HCT116 (cell line): ENCODE data around the gene MYLK4. TPM values are rescaled to one million over a fixed set of nuclear protein-coding genes. Genes with fewer than 3 reads are reported as not detected.

Experiments used
- ATAC-seq: fragments of 200-7000 bp; cut with Tn5 transposase; 2 replicates; pipeline ENCODE4 v1.9.1; 2020; ENCODE audit warnings: mild to moderate bottlenecking, moderate library complexity
- BruUV-seq: library from RNA; stranded (reverse); fragments of 400-500 nt; replicated peaks from 2 replicates; lab custom pipeline; 2021; lab: Mats Ljungman, UMichigan
- CTCF ChIA-PET: fragments of 300-600 bp; sonication (Branson Sonifier 250); formaldehyde crosslinking; loops from one replicate; lab custom pipeline; 2021; ENCODE audit warnings: antibody characterized with exemption; lab: Charles Lee
- POLR2A ChIA-PET: fragments of 300-600, 350-600 bp; sonication (Branson Sonifier 250); formaldehyde crosslinking; loops from one replicate; lab custom pipeline; 2021; ENCODE audit warnings: antibody characterized with exemption; lab: Charles Lee
- RAD21 ChIA-PET, 2 experiments: fragments of 300-600 bp; sonication (Branson Sonifier 250); formaldehyde crosslinking; loops; one replicate each; lab custom pipeline; 2023; ENCODE audit warnings: low total read pairs in 2 of 2; ENCODE audit not compliant: uncharacterized antibody in 2 of 2, unreplicated experiment in 2 of 2, low non-redundant PET in 1 of 2; lab: Charles Lee
- DNase-seq: peaks from one replicate; pipeline ENCODE4 v3.0.0-alpha.2; 2010; ENCODE audit warnings: low read depth, low spot score
- H2AFZ ChIP-seq: fragments of 200-600 bp; shearing (Covaris generic), sonication (generic); 2 replicates; pipeline ENCODE4 v1.6.1; 2017; ENCODE audit warnings: low read depth, mixed run types, mixed read lengths, antibody characterized with exemption, low read length; ENCODE audit not compliant: poor library complexity, severe bottlenecking
- H3K27ac ChIP-seq: 2 replicates; pipeline ENCODE4 v1.5.1; 2012; ENCODE audit warnings: low read depth, low read length
- H3K27me3 ChIP-seq: fragments of 200-600 bp; sonication (generic); 2 replicates; pipeline ENCODE4 v1.6.1; 2016; ENCODE audit warnings: mixed run types, low read length, mixed read lengths; ENCODE audit not compliant: insufficient read depth
- H3K36me3 ChIP-seq, 2 experiments: fragments of 200-500 bp in 1 of 2; fragments of 200-600 bp in 1 of 2; sonication (Bioruptor generic) in 1 of 2; sonication (generic) in 1 of 2; 2 replicates each; pipeline versions ENCODE4 v1.5.1 to v1.6.1; 2014 to 2016; ENCODE audit warnings: low read length in 2 of 2, inconsistent platforms in 1 of 2, mixed read lengths in 1 of 2, mixed run types in 1 of 2; ENCODE audit not compliant: insufficient read depth in 2 of 2, control insufficient read depth in 1 of 2
- H3K4me1 ChIP-seq, 2 experiments: fragments of 200-600 bp in 1 of 2; sonication (generic) in 1 of 2; 2 replicates each; pipeline versions ENCODE4 v1.5.1 to v1.6.1; 2012 to 2017; ENCODE audit warnings: low read length in 2 of 2, inconsistent platforms in 1 of 2, mild to moderate bottlenecking in 1 of 2, mixed read lengths in 1 of 2, mixed run types in 1 of 2, moderate library complexity in 1 of 2; ENCODE audit not compliant: insufficient read depth in 2 of 2, control insufficient read depth in 1 of 2
- H3K4me2 ChIP-seq: fragments of 200-600 bp; sonication (generic); 2 replicates; pipeline ENCODE4 v1.6.1; 2017; ENCODE audit warnings: mixed run types, low read length, mixed read lengths
- H3K4me3 ChIP-seq, 2 experiments: fragments of 200-600 bp in 1 of 2; sonication (generic) in 1 of 2; replicated peaks in 1 of 2; 2 replicates each; pipeline ENCODE4 v1.5.1; 2011 to 2016; ENCODE audit warnings: low read length in 2 of 2, control low read depth in 1 of 2, low read depth in 1 of 2, mild to moderate bottlenecking in 1 of 2, mixed read lengths in 1 of 2, mixed run types in 1 of 2
- H3K79me2 ChIP-seq: fragments of 200-600 bp; sonication (generic); 2 replicates; pipeline ENCODE4 v1.6.1; 2017; ENCODE audit warnings: mild to moderate bottlenecking, mixed run types, low read length, moderate library complexity, mixed read lengths; ENCODE audit not compliant: insufficient read depth
- H3K9ac ChIP-seq: fragments of 200-600 bp; sonication (generic); 2 replicates; pipeline ENCODE4 v1.6.1; 2016; ENCODE audit warnings: low read length, mixed read lengths
- H3K9me2 ChIP-seq: fragments of 200-600 bp; sonication (generic), shearing (Covaris generic); 2 replicates; pipeline ENCODE4 v1.6.1; 2017; ENCODE audit warnings: mixed run types, mild to moderate bottlenecking, moderate library complexity; ENCODE audit not compliant: insufficient read depth
- H3K9me3 ChIP-seq, 2 experiments: fragments of 200-500 bp in 1 of 2; fragments of 200-600 bp in 1 of 2; sonication (Bioruptor generic) in 1 of 2; sonication (generic) in 1 of 2; 2 replicates each; pipeline ENCODE4 v1.6.1; 2014 to 2017; ENCODE audit warnings: low read length in 2 of 2, mixed read lengths in 2 of 2, inconsistent platforms in 1 of 2, low read depth in 1 of 2, mild to moderate bottlenecking in 1 of 2, mixed run types in 1 of 2, moderate library complexity in 1 of 2; ENCODE audit not compliant: control insufficient read depth in 1 of 2, insufficient read depth in 1 of 2
- H4K20me1 ChIP-seq: fragments of 200-600 bp; sonication (generic), shearing (Covaris generic); 2 replicates; pipeline ENCODE4 v1.6.1; 2017; ENCODE audit warnings: mixed run types, mild to moderate bottlenecking, moderate library complexity; ENCODE audit not compliant: insufficient read depth
- ATF3 ChIP-seq: IDR thresholded peaks from 2 replicates; pipeline ENCODE4 v1.6.1; 2012
- CBX3 ChIP-seq: IDR thresholded peaks from 2 replicates; pipeline ENCODE4 v1.6.1; 2012; ENCODE audit warnings: low read depth
- CEBPB ChIP-seq: IDR thresholded peaks from 2 replicates; pipeline ENCODE4 v1.6.1; 2012; ENCODE audit warnings: low read depth
- CTCF ChIP-seq, 3 experiments: fragments of 200-600 bp in 1 of 3; sonication (generic) in 1 of 3; IDR thresholded peaks in 2 of 3; conservative IDR thresholded peaks in 1 of 3; 2 replicates each; pipeline ENCODE4 v1.5.1; 2012 to 2017; ENCODE audit warnings: low read depth in 2 of 3, low read length in 2 of 3, antibody characterized with exemption in 1 of 3, borderline replicate concordance in 1 of 3, control low read depth in 1 of 3, mild to moderate bottlenecking in 1 of 3, mixed read lengths in 1 of 3, mixed run types in 1 of 3, moderate library complexity in 1 of 3; ENCODE audit not compliant: insufficient read depth in 1 of 3
- ELF1 ChIP-seq: IDR thresholded peaks from 2 replicates; pipeline ENCODE4 v1.6.1; 2012; ENCODE audit warnings: low read depth, borderline replicate concordance
- EZH2 ChIP-seq: fragments of 200-600 bp; sonication (generic); IDR thresholded peaks from 2 replicates; pipeline ENCODE4 v1.6.1; 2017; ENCODE audit warnings: antibody characterized with exemption, mixed run types
- EZH2phosphoT487 ChIP-seq: fragments of 200-600 bp; IDR thresholded peaks from 2 replicates; pipeline ENCODE4 v1.6.1; 2018; ENCODE audit warnings: antibody characterized with exemption, borderline replicate concordance
- JUND ChIP-seq: IDR thresholded peaks from 2 replicates; pipeline ENCODE4 v1.6.1; 2012
- POLR2AphosphoS5 ChIP-seq: IDR thresholded peaks from 2 replicates; pipeline ENCODE4 v1.6.1; 2011; ENCODE audit warnings: mild to moderate bottlenecking, low read depth, low read length, moderate library complexity
- RAD21 ChIP-seq: IDR thresholded peaks from 2 replicates; pipeline ENCODE4 v1.6.1; 2012; ENCODE audit warnings: low read depth, mild to moderate bottlenecking
- REST ChIP-seq: IDR thresholded peaks from 2 replicates; pipeline ENCODE4 v1.6.1; 2012; ENCODE audit warnings: low read depth
- SIN3A ChIP-seq: IDR thresholded peaks from 2 replicates; pipeline ENCODE4 v1.6.1; 2012; ENCODE audit warnings: low read depth
- SP1 ChIP-seq: IDR thresholded peaks from 2 replicates; pipeline ENCODE4 v1.6.1; 2012; ENCODE audit warnings: low read depth
- SRF ChIP-seq: IDR thresholded peaks from 2 replicates; pipeline ENCODE4 v1.6.1; 2012; ENCODE audit warnings: low read depth
- TCF7L2 ChIP-seq: IDR thresholded peaks from 2 replicates; pipeline ENCODE4 v1.7.0; 2011; ENCODE audit warnings: borderline replicate concordance, inconsistent platforms; ENCODE audit not compliant: insufficient read depth, insufficient read length; ENCODE audit errors: extremely low read depth
- YY1 ChIP-seq: IDR thresholded peaks from 2 replicates; pipeline ENCODE4 v1.6.1; 2011; ENCODE audit warnings: low read length, low read depth, moderate library complexity, mild to moderate bottlenecking; ENCODE audit not compliant: insufficient replicate concordance; ENCODE audit errors: extremely low read depth
- intact Hi-C: fragments of 100-400 bp; cut with micrococcal nuclease; formaldehyde crosslinking; loops from 2 replicates; pipeline ENCODE4 v1.10.0; 2022
- total RNA-seq: library from RNA; stranded (reverse); gene quantifications from one replicate; pipeline ENCODE4 v1.2.1, GENCODE V29; 2021; ENCODE audit not compliant: unreplicated experiment

MYLK4 gene
- total RNA-seq, 1 experiment from 2014 or later, result 0.27 TPM

- no peak overlapping the region for H3K27ac ChIP-seq
- no TSS peak for BruUV-seq
- RAD21 ChIA-PET, result no interaction called here
- TF ChIP-seq SRF, result no peak
- TF ChIP-seq SP1, result no peak
- TF ChIP-seq CBX3, result no peak
- no peak for TF ChIP-seq CTCF (IDR thresholded peaks at IDR 0.05 in 2 of 3, conservative IDR thresholded peaks at IDR 0.05 in 1 of 3; ENCODE audit: borderline replicate concordance in 1 of 3, insufficient read depth in 1 of 3, low read depth in 2 of 3, low read length in 2 of 3)
- TF ChIP-seq ELF1, result no peak
- no peak for TF ChIP-seq POLR2AphosphoS5
- TF ChIP-seq REST, result no peak
- no peak for TF ChIP-seq CEBPB
- no peak for TF ChIP-seq ATF3
- no peak for TF ChIP-seq EZH2phosphoT487
- TF ChIP-seq TCF7L2, result no peak
- TF ChIP-seq JUND, result no peak
- TF ChIP-seq RAD21, result no peak
- no peak for TF ChIP-seq EZH2
- TF ChIP-seq SIN3A, result no peak
- no peak for TF ChIP-seq YY1
- no peak overlapping the region for H3K9ac ChIP-seq
- CTCF ChIA-PET, result interaction anchor here (1.5 kb wide), 1 partner anchor 9 kb away, joined by 8 read pairs; the partner anchor contains the start of gene MYLK4
- no peak overlapping the region for H3K4me3 ChIP-seq
- H3K4me2 ChIP-seq, result no peak overlapping the region
- H3K4me1 ChIP-seq, result peaks cover 4% of the 10 kb centered on the region in 2 experiments; a peak in 3 of 4 replicates
- intact Hi-C loops, result no loop called here
- no peaks in the 10 kb centered on the region; a peak in 1 of 4 replicates for H3K9me3 ChIP-seq
- ATAC-seq, result no peak
- H2AFZ ChIP-seq, result no peak overlapping the region
- no peak for DNase-seq
- H3K27me3 ChIP-seq, result no peaks in the 10 kb centered on the region
- no peaks in the 10 kb centered on the region for H3K79me2 ChIP-seq
- H4K20me1 ChIP-seq, result no peaks in the 10 kb centered on the region
- no peaks in the 10 kb centered on the region for H3K36me3 ChIP-seq
- no peaks in the 10 kb centered on the region for H3K9me2 ChIP-seq
- POLR2A ChIA-PET, result no interaction called here
Observed at GRCh38 chr6:2758980-2759379, 8.3 kb upstream of the MYLK4 start.
